T-helper 1 cell treated with Interleukin-12 subunit alpha and Interleukin-12 subunit beta and Interleukin-4 antibody, amounts not matched to agents 30 μg/mL and 1 μg/mL, for 36 hours (primary cell): ENCODE data around the gene DNAH12.
A peak's percentile ranks its signal among the peaks of the same experiment; 100 is the strongest.

ENCODE experiments used
- H3K27ac Mint-ChIP-seq: one replicate; pipeline ENCODE4 v1.8.0; 2021; ENCODE audit warnings: mild to moderate bottlenecking, mixed read lengths
- H3K27me3 Mint-ChIP-seq: one replicate; pipeline ENCODE4 v1.8.0; 2021; ENCODE audit warnings: low read depth, mixed read lengths
- H3K36me3 Mint-ChIP-seq: one replicate; pipeline ENCODE4 v1.8.0; 2021; ENCODE audit warnings: low read depth, mixed read lengths
- H3K4me1 Mint-ChIP-seq: one replicate; pipeline ENCODE4 v1.8.0; 2021; ENCODE audit warnings: low read depth, mixed read lengths
- H3K4me3 Mint-ChIP-seq: one replicate; pipeline ENCODE4 v1.8.0; 2021; ENCODE audit warnings: mild to moderate bottlenecking, moderate library complexity, mixed read lengths
- H3K9me3 Mint-ChIP-seq: one replicate; pipeline ENCODE4 v1.8.0; 2021; ENCODE audit warnings: mixed read lengths

The DNAH12 gene

DNA sequence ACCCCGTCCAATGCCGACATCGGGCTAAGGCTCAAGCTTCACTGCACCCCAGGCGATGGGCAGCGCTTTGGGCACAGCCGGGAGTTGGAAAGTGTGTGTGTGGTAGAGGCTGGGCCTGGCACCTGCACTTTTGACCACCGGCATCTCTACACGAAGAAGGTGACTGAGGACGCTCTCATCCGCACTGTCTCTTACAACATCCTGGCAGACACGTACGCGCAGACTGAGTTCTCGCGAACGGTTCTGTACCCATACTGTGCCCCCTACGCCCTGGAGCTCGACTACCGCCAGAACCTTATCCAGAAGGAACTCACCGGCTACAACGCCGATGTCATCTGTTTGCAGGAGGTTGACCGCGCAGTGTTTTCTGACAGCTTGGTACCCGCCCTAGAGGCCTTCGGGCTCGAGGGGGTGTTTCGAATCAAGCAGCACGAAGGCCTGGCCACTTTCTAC is 13.0 kb upstream of the DNAH12 start:
- Mint-ChIP-seq H3K36me3 (peaks cover 27% of the 10 kb centered on the region), H3K4me3 (peak overlapping the region; percentile 90), H3K9me3 (no peaks in the 10 kb centered on the region), H3K27ac (peak overlapping the region; percentile 97), H3K27me3 (no peaks in the 10 kb centered on the region), H3K4me1 (peaks cover 31% of the 10 kb centered on the region)

DNA sequence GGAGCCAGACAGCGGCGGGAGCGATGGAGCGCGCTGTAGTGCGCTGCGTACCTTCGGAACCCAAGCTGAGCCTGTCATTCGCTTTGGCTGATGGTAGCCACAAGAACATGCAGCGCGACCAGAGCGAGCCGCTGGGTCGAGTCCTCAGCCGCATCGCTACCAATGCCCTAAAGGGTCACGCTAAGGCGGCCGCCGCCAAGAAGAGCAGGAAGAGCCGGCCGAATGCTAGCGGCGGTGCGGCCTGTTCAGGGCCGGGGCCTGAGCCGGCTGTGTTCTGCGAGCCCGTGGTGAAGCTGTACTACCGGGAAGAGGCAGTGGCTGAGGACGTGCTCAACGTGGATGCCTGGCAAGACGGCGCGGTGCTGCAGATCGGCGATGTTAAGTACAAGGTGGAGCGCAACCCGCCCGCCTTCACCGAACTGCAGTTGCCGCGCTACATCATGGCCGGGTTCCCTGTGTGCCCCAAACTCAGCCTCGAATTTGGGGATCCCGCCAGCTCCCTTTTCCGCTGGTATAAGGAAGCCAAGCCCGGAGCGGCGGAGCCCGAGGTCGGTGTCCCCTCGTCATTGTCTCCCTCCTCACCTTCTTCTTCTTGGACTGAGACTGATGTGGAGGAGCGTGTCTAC is 12.4 kb upstream of the DNAH12 start:
- Mint-ChIP-seq H3K27ac (peak overlapping the region; percentile 97), H3K4me1 (peaks cover 30% of the 10 kb centered on the region), H3K27me3 (no peaks in the 10 kb centered on the region), H3K36me3 (peaks cover 27% of the 10 kb centered on the region), H3K4me3 (peak overlapping the region; percentile 90), H3K9me3 (no peaks in the 10 kb centered on the region)

DNA sequence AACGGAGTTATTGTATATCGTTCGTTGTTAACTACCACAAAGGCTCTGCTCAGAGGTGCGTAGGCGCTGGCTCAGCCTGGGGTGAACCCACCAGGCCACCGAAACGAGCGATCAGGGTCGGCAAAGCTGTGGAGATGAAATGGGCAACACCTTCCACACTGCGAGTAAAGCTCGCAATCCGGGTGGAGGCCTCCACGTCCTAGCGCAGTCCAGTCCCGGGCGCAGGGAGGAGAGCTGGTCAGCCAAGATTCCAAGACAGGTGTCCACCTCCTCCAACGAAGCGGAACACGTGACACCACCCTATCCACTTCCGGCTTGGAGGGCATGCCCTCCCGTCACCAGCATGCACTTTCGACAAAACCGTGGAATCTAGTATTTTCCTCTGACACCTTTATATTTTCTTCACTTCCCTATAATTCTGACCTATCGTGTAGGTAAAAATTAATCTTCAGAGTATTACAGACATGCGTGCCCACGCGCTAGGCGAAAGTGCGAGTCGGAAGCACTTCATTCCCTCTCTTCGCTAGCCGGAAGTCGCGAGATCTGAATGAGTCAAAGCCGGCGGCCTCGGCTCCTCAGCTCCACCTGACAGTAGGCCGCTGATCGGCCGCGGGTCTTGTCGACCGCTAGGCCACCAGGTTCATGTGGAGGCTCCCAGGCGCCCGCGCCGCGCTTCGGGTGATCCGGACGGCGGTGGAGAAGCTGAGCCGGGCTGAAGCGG is 11.8 kb upstream of the DNAH12 start, which contains the start of gene PDE12:
Gene PDE12 (plus strand): TSS at position 537 of the 721 bp plus-strand sequence. CDS start 106 bp downstream, at position 643.
- H3K4me3 Mint-ChIP-seq = peak within 1 kb of the TSS; percentile 90
- peak within 1 kb of the TSS; percentile 97 for H3K27ac Mint-ChIP-seq
- no peaks in the 10 kb centered on the region for H3K27me3 Mint-ChIP-seq
- no peaks in the 10 kb centered on the region for H3K9me3 Mint-ChIP-seq
- peaks cover 29% of the 10 kb centered on the region for H3K4me1 Mint-ChIP-seq
- H3K36me3 Mint-ChIP-seq = peaks cover 25% of the 10 kb centered on the region

DNA sequence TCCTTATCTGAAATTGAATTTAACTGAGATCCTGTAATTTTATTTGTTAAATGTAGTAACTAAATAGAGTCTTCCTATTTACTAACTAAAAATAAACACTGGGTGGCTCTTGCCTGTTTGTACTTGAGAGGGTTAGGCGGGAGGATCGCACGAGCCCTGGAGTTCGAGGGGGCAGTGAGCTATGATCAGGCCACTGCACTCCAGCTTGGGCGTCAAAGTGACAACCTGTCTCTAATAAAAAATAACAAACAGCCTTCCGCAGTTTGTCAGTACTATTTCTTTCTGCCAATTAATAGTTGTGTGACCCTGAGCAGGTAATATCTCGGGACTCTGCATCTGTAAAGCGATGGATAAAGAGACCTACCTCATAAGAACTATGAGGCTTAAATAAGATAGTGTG is 11.2 kb upstream of the DNAH12 start:
- Mint-ChIP-seq H3K4me3 (peak overlapping the region; percentile 90), H3K9me3 (no peaks in the 10 kb centered on the region), H3K4me1 (peaks cover 29% of the 10 kb centered on the region), H3K27me3 (no peaks in the 10 kb centered on the region), H3K36me3 (peaks cover 21% of the 10 kb centered on the region), H3K27ac (peak overlapping the region; percentile 97)

DNA sequence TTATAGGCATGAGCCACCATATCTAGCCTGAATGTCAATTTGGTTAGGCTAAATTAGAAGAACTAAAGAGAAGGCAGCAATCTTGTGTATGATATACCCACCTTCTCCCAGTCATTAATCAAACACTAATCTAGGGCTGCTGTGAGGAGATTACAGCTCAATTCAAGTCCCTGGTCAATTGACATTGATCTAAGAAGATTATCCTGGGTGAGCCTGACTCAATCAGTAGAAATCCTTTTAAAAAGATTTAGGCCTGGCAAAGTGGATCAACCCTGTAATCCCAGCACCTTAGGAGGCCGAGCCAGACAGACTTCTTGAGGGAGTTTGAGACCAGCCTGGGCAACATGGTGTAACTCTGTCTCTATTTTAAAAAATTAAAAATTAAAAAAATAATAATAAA is 2.5 kb upstream of the DNAH12 start:
- Mint-ChIP-seq H3K27ac (no peak overlapping the region), H3K27me3 (peaks cover 2% of the 10 kb centered on the region), H3K36me3 (no peaks in the 10 kb centered on the region), H3K4me3 (no peak overlapping the region), H3K9me3 (no peaks in the 10 kb centered on the region), H3K4me1 (peaks cover 5% of the 10 kb centered on the region)

DNA sequence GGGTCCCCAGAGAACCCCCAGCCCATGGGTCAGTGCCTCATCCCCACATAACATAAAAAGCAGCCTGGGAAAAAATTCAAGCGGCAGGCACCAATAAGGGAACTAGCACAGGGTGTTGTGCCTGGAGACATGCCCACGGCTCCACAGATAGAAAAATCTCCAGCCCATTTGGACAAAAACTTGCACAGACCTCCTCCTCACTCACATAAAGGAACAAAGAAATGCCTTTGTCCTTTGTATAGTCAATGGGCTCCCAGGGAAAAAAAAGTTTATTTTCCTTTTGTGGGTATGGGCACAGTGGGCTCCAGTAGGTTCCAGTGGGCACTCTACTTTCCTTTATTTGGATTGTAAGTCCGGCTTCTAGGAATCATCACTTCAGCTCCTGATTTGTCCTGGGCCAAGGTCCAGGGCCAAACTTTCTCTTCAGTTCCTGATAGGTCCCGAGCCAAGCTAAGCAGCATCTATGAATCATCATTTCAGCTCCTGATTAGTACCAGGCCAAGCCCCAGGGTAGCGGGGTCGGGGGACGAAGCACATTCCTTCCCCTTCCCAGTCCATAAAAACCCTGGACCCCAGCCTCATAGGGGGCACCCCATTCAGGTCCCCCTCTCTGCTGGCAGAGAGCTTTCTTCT is 1.6 kb upstream of the DNAH12 start:
- H3K9me3 Mint-ChIP-seq = no peaks in the 10 kb centered on the region
- H3K4me1 Mint-ChIP-seq = peaks cover 5% of the 10 kb centered on the region
- H3K4me3 Mint-ChIP-seq = no peak overlapping the region
- no peaks in the 10 kb centered on the region for H3K36me3 Mint-ChIP-seq
- H3K27me3 Mint-ChIP-seq = peaks cover 2% of the 10 kb centered on the region
- no peak overlapping the region for H3K27ac Mint-ChIP-seq

DNA sequence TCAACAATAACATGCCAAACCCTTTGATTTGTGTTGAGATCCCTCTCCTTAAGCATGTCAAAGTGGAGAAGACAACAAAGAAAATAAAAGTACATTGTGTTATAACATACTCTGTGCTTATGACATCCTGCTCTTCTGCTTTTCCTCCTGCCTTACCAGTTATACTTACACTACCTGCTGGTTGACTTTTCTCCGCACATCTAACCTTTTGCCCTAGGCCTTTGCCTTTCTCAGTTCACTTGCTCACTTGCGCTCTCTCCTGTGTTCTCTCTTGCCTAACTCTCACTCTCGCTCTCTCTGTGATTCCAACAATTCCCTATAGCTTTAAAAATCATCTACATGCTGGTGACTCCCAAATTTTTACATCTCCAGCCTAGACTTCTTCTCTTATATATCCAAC is 5.7 kb downstream of the DNAH12 start:
- no peaks in the 10 kb centered on the region for H3K36me3 Mint-ChIP-seq
- H3K27ac Mint-ChIP-seq = no peak overlapping the region
- no peak overlapping the region for H3K4me3 Mint-ChIP-seq

DNA sequence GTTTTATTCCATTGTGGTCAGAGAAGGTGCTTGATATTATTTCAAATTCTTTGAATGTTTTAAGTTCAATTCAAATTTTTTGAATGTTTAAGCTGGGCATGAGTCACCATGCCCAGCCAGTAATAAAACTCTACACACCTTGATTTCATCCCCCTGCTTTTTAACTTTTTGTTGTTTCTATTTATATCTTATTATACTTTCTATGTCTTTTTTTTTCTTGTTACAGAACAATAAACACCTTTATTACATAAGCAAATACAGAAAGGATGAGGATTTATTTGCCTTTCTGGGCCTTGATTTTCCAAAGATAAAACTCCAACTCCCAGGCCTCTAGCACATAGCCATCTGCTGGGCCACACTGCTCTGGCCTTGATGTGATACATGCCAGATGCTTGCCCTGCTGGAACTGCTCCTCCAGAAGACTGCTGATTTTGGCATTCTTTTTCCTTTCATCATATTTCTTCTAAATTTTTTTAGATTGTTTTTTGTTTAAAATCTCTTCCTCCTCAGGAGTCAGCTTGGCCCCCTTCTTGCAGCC is 14.0 kb downstream of the DNAH12 start:
- Mint-ChIP-seq H3K27me3 (peaks cover 10% of the 10 kb centered on the region), H3K4me3 (no peak overlapping the region), H3K4me1 (no peaks in the 10 kb centered on the region)

More for the DNA sequence above, 5.7 kb downstream of the DNAH12 start:
- Mint-ChIP-seq H3K4me1 (no peaks in the 10 kb centered on the region), H3K9me3 (no peaks in the 10 kb centered on the region), H3K27me3 (no peaks in the 10 kb centered on the region)

DNA sequence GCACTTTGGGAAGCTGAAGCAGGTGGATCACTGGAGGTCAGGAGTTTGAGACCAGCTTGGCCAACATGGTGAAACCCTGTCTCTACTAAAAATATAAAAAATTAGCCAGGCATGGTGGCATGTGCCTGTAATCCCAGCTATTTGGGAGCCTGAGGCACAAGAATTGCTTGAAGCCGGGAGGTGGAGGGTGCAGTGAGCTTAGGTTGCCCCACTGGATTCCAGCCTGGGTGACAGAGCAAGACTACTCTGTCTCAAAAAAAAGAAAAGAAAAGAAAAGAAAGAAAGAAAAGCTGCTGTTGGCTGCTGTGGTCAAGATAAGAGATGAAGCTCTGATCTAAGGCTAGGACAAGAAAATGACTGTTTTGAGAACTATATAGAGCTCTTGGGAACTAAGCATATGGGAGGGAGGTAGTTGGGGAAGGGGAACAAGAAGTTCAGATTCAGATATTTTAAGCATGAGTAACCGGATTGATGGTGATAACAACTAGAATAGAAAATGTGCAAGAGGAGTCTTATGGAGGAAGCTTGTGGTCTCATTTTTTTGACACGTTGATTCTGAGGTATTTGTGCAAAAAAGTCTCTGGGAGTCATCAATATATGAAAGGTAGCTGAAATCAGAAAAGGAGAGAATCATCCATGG is 25.7 kb downstream of the DNAH12 start:
- Mint-ChIP-seq H3K36me3 (no peaks in the 10 kb centered on the region), H3K4me3 (no peak overlapping the region), H3K9me3 (no peaks in the 10 kb centered on the region), H3K4me1 (no peaks in the 10 kb centered on the region), H3K27ac (no peak overlapping the region), H3K27me3 (peaks cover 16% of the 10 kb centered on the region)

More for the DNA sequence above, 14.0 kb downstream of the DNAH12 start:
- no peaks in the 10 kb centered on the region for H3K9me3 Mint-ChIP-seq
- H3K36me3 Mint-ChIP-seq = no peaks in the 10 kb centered on the region
- no peak overlapping the region for H3K27ac Mint-ChIP-seq

DNA sequence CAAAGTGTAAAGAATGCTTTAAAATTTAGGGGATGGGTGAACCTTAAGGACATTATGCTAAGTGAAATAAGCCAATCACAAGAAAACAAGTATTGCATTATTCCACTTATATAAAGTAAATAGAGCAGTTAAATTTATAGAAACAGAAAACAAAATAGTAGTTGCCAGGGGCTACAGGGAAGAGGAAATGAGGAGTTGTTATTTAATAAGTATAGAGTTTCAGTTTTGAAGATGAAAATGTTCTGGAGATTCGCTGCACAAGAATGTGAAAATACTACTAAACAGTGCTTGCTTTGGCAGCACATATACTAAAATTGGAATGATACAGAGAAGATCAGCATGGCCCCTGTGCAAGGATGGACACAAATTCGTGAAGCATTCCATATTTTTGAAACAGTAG is 32.0 kb downstream of the DNAH12 start:
- H3K9me3 Mint-ChIP-seq = no peaks in the 10 kb centered on the region
- H3K36me3 Mint-ChIP-seq = no peaks in the 10 kb centered on the region
- no peak overlapping the region for H3K27ac Mint-ChIP-seq
- H3K4me1 Mint-ChIP-seq = no peaks in the 10 kb centered on the region
- no peak overlapping the region for H3K4me3 Mint-ChIP-seq
- H3K27me3 Mint-ChIP-seq = peaks cover 33% of the 10 kb centered on the region

DNA sequence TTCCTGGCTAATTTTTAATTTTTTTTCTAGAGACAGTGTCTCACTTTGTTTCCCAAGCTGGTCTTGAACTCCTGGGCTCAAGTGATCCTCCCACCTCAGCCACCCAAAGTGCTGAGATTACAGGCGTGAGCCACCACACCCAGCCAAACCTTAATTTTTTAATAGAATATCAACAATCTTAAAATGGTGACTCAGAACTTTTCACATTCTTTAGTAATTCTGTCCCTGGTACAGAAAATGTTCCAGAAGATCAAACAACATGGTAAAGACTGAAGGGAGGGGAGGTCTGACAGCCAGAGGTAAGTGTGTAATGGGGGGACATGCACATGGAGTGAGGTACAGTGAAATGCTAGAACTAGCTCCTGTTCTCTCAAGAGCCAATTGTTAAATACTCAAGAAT is 38.2 kb downstream of the DNAH12 start:
- Mint-ChIP-seq H3K4me3 (no peak overlapping the region), H3K27me3 (peaks cover 8% of the 10 kb centered on the region), H3K9me3 (no peaks in the 10 kb centered on the region), H3K27ac (no peak overlapping the region), H3K4me1 (no peaks in the 10 kb centered on the region), H3K36me3 (no peaks in the 10 kb centered on the region)

DNA sequence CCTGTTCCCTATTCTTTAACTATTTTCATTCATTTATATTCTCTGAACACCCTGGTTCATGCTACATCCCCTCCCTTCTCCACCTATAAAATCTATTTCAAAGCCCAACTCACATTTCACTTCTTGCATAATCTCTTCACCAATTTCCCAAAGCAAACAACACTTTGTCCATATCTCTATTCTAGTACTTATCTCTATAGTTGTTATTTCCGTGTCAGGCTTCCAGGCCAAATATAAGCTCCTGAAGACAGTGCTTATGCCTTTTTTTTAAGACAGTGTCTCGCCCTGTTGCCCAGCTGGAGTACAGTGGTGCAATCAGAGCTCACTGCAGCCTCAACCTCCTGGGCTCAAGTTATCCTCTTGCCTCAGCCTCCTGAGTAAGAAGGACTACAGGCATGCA is 43.6 kb downstream of the DNAH12 start:
- H3K36me3 Mint-ChIP-seq = no peaks in the 10 kb centered on the region

DNA sequence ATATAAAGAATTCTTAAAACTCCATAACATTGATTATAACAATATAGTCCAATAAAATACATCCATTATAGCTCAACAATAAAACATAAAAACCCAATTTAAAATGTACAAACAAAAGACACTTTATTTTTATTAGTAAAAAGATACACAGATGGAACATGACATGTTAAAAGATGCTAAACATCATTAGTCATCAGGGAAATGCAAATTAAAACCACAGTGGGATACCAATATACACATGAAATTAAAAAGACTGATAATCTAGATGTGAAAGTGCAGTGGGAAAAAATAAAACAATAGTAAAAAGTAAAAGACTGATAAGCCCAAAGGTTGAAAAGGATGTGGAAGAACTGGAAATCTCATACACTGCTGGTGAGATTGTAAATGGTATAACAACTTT is 46.2 kb downstream of the DNAH12 start:
- Mint-ChIP-seq H3K27me3 (no peaks in the 10 kb centered on the region), H3K36me3 (no peaks in the 10 kb centered on the region), H3K9me3 (no peaks in the 10 kb centered on the region), H3K4me1 (no peaks in the 10 kb centered on the region), H3K4me3 (no peak overlapping the region), H3K27ac (no peak overlapping the region)

More for the DNA sequence above, 43.6 kb downstream of the DNAH12 start:
- H3K4me1 Mint-ChIP-seq = no peaks in the 10 kb centered on the region
- H3K4me3 Mint-ChIP-seq = no peak overlapping the region
- H3K9me3 Mint-ChIP-seq = no peaks in the 10 kb centered on the region
- no peaks in the 10 kb centered on the region for H3K27me3 Mint-ChIP-seq
- H3K27ac Mint-ChIP-seq = no peak overlapping the region

DNA sequence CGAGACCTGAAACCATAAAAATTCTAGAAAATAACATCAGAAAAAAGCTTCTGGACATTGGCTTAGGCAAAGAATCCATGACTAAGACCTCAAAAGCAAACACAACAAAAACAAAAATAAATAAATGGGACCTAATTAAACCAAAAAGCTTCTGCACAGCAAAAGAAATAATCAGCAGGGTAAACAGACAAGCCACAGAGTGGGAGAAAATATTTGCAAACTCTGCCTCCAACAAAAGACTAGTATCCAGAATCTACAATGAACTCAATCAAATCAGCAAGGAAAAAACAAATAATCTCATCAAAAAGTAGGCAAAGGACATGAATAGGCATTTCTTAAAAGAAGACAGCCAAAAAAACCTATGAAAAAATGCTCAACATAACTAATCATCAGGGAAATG is 59.6 kb downstream of the DNAH12 start:
- H3K27me3 Mint-ChIP-seq = peaks cover 4% of the 10 kb centered on the region
- H3K4me3 Mint-ChIP-seq = no peak overlapping the region
- H3K27ac Mint-ChIP-seq = no peak overlapping the region
- no peaks in the 10 kb centered on the region for H3K4me1 Mint-ChIP-seq
- peaks cover 2% of the 10 kb centered on the region for H3K9me3 Mint-ChIP-seq
- H3K36me3 Mint-ChIP-seq = no peaks in the 10 kb centered on the region
